ENCODE results near the gene EFNA5. TPM values are rescaled to one million over a fixed set of nuclear protein-coding genes. Genes with fewer than 3 reads are reported as not detected.

The EFNA5 gene
- total and polyA plus RNA-seq, 4 donors = 0.14 to 0.93 (median 0.54) TPM

- WGBS = 79% methylated on average over 5 of the region's 5 CpGs
- Histone ChIP-seq H3K9me3 (ENCODE audit: control insufficient read depth in 4 of 4, low read length in 3 of 4) (no peaks in the 10 kb centered on the region), H3K4me3 (ENCODE audit: low read depth in 1 of 3, low read length in 3 of 3) (no peak overlapping the region), H3K27ac (ENCODE audit: low read depth in 1 of 2, low read length in 2 of 2) (no peak overlapping the region), H3K36me3 (ENCODE audit: control insufficient read depth in 4 of 4, insufficient read depth in 3 of 4, low read depth in 1 of 4, low read length in 3 of 4) (no peaks in the 10 kb centered on the region), H3K4me1 (ENCODE audit: control insufficient read depth in 4 of 4, insufficient read depth in 4 of 4, low read length in 3 of 4) (no peaks in the 10 kb centered on the region), H3K9ac (ENCODE audit: low read depth in 1 of 2, low read length in 2 of 2) (no peak overlapping the region), H3K27me3 (ENCODE audit: control insufficient read depth in 4 of 4, insufficient read depth in 4 of 4, low read length in 3 of 4) (no peaks in the 10 kb centered on the region)
- no peak for TF ChIP-seq JUND (IDR thresholded peaks at IDR 0.05)
- no peak for DNase-seq (ENCODE audit: low spot score)
Measured at GRCh38 chr5:107483231-107484024, 187.3 kb downstream of the EFNA5 start.

- Histone ChIP-seq H3K9ac (ENCODE audit: low read depth in 1 of 2, low read length in 2 of 2) (no peak overlapping the region), H3K9me3 (ENCODE audit: control insufficient read depth in 4 of 4, low read length in 3 of 4) (no peaks in the 10 kb centered on the region), H3K4me1 (ENCODE audit: control insufficient read depth in 4 of 4, insufficient read depth in 4 of 4, low read length in 3 of 4) (no peaks in the 10 kb centered on the region), H3K27me3 (ENCODE audit: control insufficient read depth in 4 of 4, insufficient read depth in 4 of 4, low read length in 3 of 4) (no peaks in the 10 kb centered on the region), H3K27ac (ENCODE audit: low read depth in 1 of 2, low read length in 2 of 2) (no peak overlapping the region), H3K36me3 (ENCODE audit: control insufficient read depth in 4 of 4, insufficient read depth in 3 of 4, low read depth in 1 of 4, low read length in 3 of 4) (no peaks in the 10 kb centered on the region), H3K4me3 (ENCODE audit: low read depth in 1 of 3, low read length in 3 of 3) (no peak overlapping the region)
- WGBS = 63% methylated on average over 6 of the region's 6 CpGs
- TF ChIP-seq HNF4A (conservative IDR thresholded peaks at IDR 0.05) = no peak
- TF ChIP-seq ATF3 (IDR thresholded peaks at IDR 0.05) = no peak
- TF ChIP-seq RXRA (IDR thresholded peaks at IDR 0.05) = no peak
- TF ChIP-seq ZBTB33 (IDR thresholded peaks at IDR 0.05) = no peak
- TF ChIP-seq FOXA2 (IDR thresholded peaks at IDR 0.05) = no peak
- TF ChIP-seq JUND (IDR thresholded peaks at IDR 0.05) = no peak
- TF ChIP-seq GABPA (IDR thresholded peaks at IDR 0.05 in 1 of 2, conservative IDR thresholded peaks at IDR 0.05 in 1 of 2) = no peak
- no peak for TF ChIP-seq EGR1 (IDR thresholded peaks at IDR 0.05; ENCODE audit: low read depth in 2 of 2)
- TF ChIP-seq RAD21 (IDR thresholded peaks at IDR 0.05) = no peak
- TF ChIP-seq SP1 (IDR thresholded peaks at IDR 0.05) = no peak
- TF ChIP-seq YY1 (IDR thresholded peaks at IDR 0.05) = no peak
- TF ChIP-seq MAX (IDR thresholded peaks at IDR 0.05) = no peak
- TF ChIP-seq TAF1 (conservative IDR thresholded peaks at IDR 0.05) = no peak
- TF ChIP-seq FOXA1 (IDR thresholded peaks at IDR 0.05) = no peak
- no peak for TF ChIP-seq CTCF (IDR thresholded peaks at IDR 0.05; ENCODE audit: low read depth, low read length, missing input control)
- no peak for TF ChIP-seq HNF4G (IDR thresholded peaks at IDR 0.05)
- no peak for TF ChIP-seq NR2F2 (IDR thresholded peaks at IDR 0.05)
- TF ChIP-seq REST (IDR thresholded peaks at IDR 0.05) = no peak
- DNase-seq (ENCODE audit: low spot score) = no peak
Measured at GRCh38 chr5:107478068-107478641, 192.6 kb downstream of the EFNA5 start.

Data from liver (tissue), 9 donors.